GM19035 (cell line): ENCODE data around the gene NDUFV1.
"Not testable (repeated sequence)": the region's sequence is repeated elsewhere in the genome, so short reads cannot be mapped to it uniquely, and the experiment has no call there.

ENCODE experiments used
- ATAC-seq: cut with Tn5 transposase; IDR thresholded peaks from one replicate; pipeline ENCODE4 v1.9.1; 2021; ENCODE audit not compliant: unreplicated experiment

NDUFV1 gene

GRCh38 chr11:67611165-67611564 is 4.4 kb downstream of the NDUFV1 start:
- no peak for ATAC-seq

GRCh38 chr11:67611704-67612587 is 5.2 kb downstream of the NDUFV1 start:
- no peak for ATAC-seq

GRCh38 chr11:67612751-67613150 is 6.0 kb downstream of the NDUFV1 start:
- ATAC-seq = no peak

DNA sequence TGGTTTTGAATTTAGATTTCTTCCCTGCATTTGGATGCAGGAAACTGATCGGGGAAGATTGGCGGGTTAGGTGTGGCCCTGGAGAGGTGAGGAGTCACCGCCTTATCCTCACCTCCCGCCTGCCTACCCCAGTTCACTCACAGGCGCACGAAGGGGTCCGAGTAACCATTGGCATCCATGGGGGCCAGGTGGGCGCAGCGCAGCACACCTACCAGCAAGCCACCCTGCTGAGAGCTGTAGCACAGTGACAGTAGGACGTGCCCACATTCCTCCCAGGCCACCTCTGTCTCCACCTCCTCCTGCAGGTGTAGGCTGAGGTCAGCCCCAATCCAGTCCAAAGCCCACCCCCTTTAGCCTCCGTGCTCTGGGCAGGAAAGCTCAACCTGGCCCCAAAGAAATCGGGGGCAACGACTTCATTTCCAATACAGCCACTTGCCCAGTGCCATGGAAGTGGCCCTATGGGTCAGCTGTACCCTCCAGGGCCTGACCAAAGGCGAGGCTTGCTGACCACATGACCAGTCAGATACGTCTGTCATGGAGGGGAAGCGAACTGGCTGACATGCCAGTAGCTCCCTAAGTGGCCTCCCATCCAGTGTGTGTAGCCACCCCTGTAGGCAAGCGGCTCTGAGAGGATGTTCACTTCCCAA is 6.7 kb downstream of the NDUFV1 start:
- no peak for ATAC-seq

DNA sequence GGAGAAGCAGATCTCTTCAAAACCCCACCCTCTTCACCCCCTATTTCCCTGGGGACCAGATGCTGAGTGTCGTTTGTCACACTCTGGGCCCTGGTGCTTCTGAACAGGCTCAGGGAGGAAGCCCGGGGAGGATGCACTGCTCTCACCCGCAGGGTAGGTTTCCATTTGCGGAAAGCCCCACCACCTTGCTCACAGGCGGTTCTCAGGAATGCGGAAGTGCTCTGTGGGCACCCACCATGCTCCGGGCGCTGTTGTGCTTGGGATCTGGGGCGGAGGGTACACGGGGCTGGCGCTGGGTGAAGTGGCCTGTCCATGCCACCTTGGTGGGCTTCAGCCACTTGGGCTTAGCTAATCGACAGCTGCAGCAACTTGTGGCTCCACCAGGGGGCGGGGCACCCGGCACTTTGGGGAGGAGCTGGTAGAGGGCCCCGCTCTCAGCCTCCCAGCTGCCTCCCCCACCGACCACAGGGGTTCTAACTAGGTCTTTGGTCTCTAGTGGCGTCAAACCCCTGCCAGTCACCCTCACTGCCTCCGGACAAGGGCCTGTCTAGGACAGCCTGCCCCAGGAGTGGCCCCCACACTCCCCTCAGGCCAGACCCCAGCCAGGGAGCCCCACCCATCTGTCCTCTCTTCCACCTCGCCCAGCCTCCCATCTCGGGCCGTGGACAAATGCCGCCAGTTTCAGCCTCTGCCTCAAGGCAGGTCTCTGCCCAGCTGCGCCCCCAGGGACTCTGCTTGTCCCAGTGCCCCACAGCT is 7.4 kb downstream of the NDUFV1 start:
- ATAC-seq = peak; percentile 74

GRCh38 chr11:67614730-67615714 is 8.3 kb downstream of the NDUFV1 start:
- ATAC-seq = no peak

DNA sequence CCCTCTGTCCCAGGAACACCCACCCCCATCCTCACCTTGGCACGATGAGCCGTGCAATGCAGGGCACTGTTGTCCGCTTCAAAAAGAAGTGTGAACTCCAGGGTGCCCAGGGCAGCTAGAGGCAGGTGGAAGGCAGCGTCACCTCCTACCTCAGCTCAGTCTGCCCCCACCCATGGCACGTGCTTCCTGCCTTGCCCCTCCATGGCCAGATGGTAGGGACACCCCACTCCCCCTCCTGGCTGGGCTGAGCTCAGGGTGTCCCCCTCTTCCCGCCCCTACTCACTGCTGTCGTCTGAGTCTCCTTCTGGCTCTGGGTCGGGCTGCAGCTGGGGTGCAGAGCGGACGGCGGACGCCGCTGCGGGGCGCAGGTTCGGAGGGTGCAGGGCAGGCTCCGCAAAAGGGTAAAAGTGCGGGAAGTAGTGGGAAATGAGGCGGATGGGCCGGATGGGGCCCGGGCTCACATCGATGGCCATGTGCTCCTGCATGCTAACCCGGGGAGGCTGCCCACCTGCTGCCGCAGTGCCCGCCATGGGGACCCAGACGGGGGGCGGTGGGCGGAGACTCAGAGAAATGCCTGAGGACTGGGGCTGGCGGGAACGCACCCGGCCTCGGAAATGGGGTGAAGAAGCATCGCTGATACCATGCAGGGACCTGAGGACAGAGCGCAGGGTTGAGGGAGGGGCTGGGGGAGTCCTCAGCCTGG is 9.1 kb downstream of the NDUFV1 start:
- ATAC-seq = no peak

DNA sequence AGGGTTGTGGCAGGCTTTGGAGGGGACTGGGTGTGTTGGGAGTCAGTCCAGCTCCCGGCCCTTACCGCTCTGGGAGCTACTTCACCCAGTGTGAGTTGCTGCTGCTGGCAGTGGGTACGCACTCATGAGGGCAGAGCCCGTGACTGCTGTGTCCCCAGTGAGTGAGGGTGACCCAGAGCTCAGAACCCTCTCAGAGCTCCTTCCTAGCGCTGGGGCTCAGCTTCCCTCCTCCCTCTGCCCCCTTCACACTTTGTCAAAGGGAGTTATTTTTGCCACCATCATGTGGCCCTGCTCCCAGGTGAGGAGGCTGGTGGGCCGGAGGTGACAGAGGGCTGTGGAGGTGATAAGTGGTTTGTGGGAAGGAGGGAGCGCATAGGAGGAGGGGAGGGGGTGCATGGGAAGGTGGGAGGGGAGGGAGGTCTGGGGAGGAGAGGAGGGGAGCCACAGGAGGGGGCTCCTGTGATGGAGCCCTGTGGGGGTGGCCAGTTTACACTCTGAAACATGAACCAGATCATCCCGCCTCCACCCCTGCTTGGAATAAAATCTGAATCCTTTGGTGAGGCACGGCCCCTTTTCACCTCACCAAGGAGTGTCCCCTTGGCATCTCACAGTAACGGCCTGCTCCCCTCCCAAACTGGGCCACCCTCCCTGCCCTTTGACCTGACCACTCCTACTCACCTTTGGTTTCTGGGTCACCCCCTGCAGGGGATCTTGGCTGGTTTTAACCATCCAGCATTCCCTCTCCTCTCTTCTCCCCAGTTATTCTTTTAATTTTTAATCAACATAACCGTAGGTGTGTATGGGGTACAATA is 9.9 kb downstream of the NDUFV1 start:
- ATAC-seq = no peak

- no peak for ATAC-seq
Observed at GRCh38 chr11:67617243-67617953, 10.7 kb downstream of the NDUFV1 start.

GRCh38 chr11:67618901-67619659 is 12.3 kb downstream of the NDUFV1 start:
- not testable (repeated sequence) for ATAC-seq

- ATAC-seq = not testable (repeated sequence)
Observed at GRCh38 chr11:67619683-67620618, 13.2 kb downstream of the NDUFV1 start.

DNA sequence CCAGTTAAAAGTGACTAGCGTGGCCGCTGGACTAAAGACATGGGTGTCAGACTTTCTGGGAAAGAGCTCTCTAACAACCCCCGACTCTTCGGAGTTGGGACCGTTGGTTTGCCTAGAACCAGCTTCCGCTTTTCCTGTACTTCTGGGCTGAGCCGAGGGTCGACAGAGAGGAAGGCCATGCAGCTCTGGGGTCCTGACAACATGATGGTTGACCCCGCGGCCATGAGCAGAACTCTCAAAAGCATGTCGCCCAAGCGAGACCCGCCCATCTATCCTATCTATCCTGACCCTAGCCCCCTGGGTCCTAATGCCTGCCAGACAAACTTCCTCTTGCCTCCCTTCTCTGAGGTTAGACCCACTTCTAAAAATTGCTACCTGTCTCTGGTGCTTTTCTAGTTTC is 13.9 kb downstream of the NDUFV1 start:
- not testable (repeated sequence) for ATAC-seq

DNA sequence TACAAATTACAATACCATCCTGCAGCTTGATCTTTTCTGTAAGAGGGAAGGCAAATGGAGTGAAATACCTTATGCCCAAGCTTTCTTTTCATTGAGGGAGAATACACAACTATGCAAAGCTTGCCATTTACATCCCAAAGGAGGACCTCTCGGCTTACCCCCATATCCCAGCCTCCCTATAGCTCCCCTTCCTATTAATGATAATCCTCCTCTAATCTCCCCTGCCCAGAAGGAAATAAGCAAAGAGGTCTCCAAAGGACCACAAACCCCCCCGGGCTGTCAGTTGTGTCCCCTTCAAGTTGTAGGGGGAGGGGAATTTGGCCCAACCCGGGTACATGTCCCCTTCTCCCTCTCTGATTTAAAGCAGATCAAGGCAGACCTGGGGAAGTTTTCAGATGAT is 15.2 kb downstream of the NDUFV1 start:
- ATAC-seq = not testable (repeated sequence)

DNA sequence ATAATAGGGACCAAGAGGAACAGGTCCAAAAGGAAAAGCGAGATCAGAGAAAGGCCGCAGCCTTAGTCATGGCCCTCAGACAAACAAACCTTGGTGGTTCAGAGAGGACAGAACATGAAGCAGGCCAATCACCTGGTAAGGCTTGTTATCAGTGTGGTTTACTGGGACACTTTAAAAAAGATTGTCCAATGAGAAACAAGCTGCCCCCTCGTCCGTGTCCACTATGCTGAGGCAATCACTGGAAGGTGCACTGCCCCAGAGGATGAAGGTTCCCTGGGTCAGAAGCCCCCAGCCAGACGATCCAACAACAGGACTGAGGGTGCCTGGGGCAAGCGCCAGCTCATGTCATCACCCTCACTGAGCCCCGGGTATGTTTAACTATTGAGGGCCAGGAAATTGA is 16.2 kb downstream of the NDUFV1 start:
- not testable (repeated sequence) for ATAC-seq

DNA sequence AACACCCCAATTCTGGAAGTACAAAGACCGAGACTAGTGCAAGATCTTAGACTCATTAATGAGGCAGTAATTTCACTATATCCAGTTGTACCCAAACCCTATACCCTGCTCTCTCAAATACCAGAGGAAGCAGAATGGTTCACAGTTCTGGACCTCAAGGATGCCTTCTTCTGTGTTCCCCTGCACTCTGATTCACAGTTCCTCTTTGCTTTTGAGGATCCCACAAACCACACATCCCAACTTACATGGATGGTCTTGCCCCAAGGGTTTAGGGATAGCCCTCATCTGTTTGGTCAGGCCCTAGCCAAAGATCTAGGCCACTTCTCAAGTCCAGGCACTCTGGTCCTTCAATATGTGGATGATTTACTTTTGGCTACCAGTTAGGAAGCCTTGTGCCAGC is 17.1 kb downstream of the NDUFV1 start:
- ATAC-seq = not testable (repeated sequence)

DNA sequence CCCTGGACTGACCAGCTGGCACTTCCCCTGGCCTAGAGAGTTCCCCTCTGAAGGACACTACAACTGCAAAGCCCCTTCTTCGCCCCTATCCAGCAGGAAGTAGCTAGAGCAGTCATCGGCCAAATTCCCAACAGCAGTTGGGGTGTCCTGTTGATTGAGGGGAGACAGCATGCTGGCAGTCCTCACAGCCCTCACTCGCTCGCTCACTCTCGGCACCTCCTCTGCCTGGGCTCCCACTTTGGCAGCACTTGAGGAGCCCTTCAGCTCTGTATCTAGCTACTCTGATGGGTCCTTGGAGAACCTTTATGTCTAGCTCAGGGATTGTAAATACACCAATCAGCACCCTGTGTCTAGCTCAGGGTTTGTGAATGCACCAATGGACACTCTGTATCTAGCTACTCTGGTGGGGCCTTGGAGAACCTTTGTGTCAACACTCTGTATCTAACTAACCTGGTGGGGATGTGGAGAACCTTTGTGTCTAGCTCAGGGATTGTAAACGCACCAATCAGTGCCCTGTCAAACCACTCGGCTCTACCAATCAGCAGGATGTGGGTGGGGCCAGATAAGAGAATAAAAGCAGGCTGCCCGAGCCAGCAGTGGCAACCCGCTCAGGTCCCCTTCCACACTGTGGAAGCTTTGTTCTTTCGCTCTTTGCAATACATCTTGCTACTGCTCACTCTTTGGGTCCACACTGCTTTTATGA is 19.5 kb downstream of the NDUFV1 start:
- ATAC-seq = not testable (repeated sequence)
